ENCODE data around the gene LRP2.
"Not testable (repeated sequence)": the region's sequence is repeated elsewhere in the genome, so short reads cannot be mapped to it uniquely, and the experiment has no call there.

Gene LRP2

GRCh38 chr2:169275696-169276444, 86.5 kb downstream of the LRP2 start:
- TF ChIP-seq, protein P1, sequence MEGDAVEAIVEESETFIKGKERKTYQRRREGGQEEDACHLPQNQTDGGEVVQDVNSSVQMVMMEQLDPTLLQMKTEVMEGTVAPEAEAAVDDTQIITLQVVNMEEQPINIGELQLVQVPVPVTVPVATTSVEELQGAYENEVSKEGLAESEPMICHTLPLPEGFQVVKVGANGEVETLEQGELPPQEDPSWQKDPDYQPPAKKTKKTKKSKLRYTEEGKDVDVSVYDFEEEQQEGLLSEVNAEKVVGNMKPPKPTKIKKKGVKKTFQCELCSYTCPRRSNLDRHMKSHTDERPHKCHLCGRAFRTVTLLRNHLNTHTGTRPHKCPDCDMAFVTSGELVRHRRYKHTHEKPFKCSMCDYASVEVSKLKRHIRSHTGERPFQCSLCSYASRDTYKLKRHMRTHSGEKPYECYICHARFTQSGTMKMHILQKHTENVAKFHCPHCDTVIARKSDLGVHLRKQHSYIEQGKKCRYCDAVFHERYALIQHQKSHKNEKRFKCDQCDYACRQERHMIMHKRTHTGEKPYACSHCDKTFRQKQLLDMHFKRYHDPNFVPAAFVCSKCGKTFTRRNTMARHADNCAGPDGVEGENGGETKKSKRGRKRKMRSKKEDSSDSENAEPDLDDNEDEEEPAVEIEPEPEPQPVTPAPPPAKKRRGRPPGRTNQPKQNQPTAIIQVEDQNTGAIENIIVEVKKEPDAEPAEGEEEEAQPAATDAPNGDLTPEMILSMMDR (IDR thresholded peaks at IDR 0.05; ENCODE audit: low read depth, low read length): no peak
- DNase-seq (ENCODE audit: extremely low read depth, low read depth): no peak

- no peak for DNase-seq (ENCODE audit: extremely low read depth, low read depth)
- TF ChIP-seq, protein P1 (IDR thresholded peaks at IDR 0.05; ENCODE audit: low read depth, low read length): no peak
These were observed 90.3 kb downstream of the LRP2 start for GRCh38 chr2:169272010-169272409.

DNA sequence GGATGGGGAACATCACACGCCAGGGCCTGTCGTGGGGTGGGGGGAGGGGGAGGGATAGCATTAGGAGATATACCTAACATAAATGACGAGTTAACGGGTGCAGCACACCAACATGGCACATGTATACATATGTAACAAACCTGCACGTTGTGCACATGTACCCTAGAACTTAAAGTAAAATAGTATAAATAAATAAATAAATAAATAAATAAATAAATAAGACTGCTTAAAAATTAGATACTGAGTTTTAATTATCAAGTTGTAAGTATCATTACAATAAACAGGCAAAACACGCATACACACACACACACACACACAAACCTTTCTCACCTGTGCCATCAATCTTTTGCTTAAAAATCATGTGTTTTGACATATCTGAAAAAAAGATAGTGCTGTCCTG, 91.8 kb downstream of the LRP2 start:
- DNase-seq (ENCODE audit: extremely low read depth, low read depth): not testable (repeated sequence)

GRCh38 chr2:169265591-169265990, 96.7 kb downstream of the LRP2 start:
- DNase-seq (ENCODE audit: extremely low read depth, low read depth): no peak
- TF ChIP-seq, protein P1 (IDR thresholded peaks at IDR 0.05; ENCODE audit: low read depth, low read length): no peak

DNA sequence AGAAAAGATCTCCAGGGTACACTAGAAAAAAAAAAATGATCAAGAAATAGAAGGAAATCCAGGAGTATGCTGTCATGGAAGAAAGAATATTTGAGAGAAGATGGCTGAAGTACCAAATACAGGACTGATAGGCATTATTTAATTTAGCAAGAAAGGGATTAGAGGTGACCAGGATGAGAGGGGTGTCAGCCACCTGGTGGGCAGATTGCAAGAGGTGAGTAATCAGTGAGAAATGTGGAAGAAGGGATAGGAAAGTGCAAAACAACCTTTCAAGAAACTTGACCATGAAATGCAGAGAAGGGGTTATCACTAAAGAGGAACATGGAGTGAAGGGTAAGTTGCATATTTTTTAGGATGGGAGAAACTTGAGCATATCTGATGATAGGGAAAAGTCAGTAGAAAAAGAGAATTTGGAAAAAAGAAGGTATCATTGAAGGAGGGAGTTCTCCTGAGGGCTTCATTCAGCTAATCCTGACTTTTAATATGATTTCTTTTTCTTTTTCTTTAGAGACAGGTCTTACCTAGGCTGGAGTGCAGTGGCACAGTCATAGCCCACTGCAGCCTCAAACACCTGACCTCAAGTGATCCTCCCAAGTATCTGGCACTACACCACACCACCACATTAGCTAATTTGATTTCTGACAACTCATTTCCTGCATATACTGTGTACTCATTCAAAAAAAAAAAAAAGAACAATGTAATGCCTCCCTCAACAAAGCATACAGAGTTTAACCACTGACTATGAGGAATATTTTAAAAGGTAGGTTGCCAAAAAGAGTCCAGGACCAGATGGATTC, 101.3 kb downstream of the LRP2 start:
- DNase-seq (ENCODE audit: extremely low read depth, low read depth): no peak
- TF ChIP-seq, protein P1 (IDR thresholded peaks at IDR 0.05; ENCODE audit: low read depth, low read length): no peak

- DNase-seq (ENCODE audit: extremely low read depth, low read depth): no peak
- TF ChIP-seq, protein P1 (IDR thresholded peaks at IDR 0.05; ENCODE audit: low read depth, low read length): no peak
These were observed 102.1 kb downstream of the LRP2 start for GRCh38 chr2:169260246-169260645.

- TF ChIP-seq, protein P1 (IDR thresholded peaks at IDR 0.05; ENCODE audit: low read depth, low read length): no peak
- no peak for DNase-seq (ENCODE audit: extremely low read depth, low read depth)
These were observed 102.9 kb downstream of the LRP2 start for GRCh38 chr2:169259402-169259801.
